CD14-positive monocyte (primary cell): Measurements from ENCODE around the gene MYL10. TPM values are rescaled to one million over a fixed set of nuclear protein-coding genes. Genes with fewer than 3 reads are reported as not detected.

Source experiments
- DNase-seq, 3 donors: peaks; one replicate each; pipeline ENCODE4 v3.0.0-alpha.2; 2011 to 2022
- H2AFZ ChIP-seq: 2 replicates; pipeline ENCODE4 v1.6.0; 2012; ENCODE audit warnings: mild to moderate bottlenecking, low read depth, low read length, inconsistent platforms; ENCODE audit not compliant: insufficient read depth, poor library complexity, severe bottlenecking
- H3K27ac ChIP-seq, 2 donors: 1 replicate in 1 of 2; 2 replicates in 1 of 2; pipeline ENCODE4 v1.5.1; 2012 to 2013; ENCODE audit warnings: low read length in 2 of 2, control low read depth in 1 of 2, inconsistent platforms in 1 of 2, low read depth in 1 of 2, mild to moderate bottlenecking in 1 of 2
- H3K27me3 ChIP-seq, 2 donors: one replicate each; pipeline versions ENCODE4 v1.6.0 to v1.6.1; 2011 to 2013; ENCODE audit warnings: low read length in 2 of 2; ENCODE audit not compliant: control insufficient read depth in 2 of 2, insufficient read depth in 2 of 2
- H3K36me3 ChIP-seq, 2 donors: replicated peaks in 1 of 2; 1 replicate in 1 of 2; 2 replicates in 1 of 2; pipeline versions ENCODE4 v1.5.1 to v1.6.1; 2012 to 2013; ENCODE audit warnings: low read length in 2 of 2, control low read depth in 1 of 2, inconsistent platforms in 1 of 2, mild to moderate bottlenecking in 1 of 2; ENCODE audit not compliant: insufficient read depth in 2 of 2, control insufficient read depth in 1 of 2
- H3K4me1 ChIP-seq, 2 donors: 1 replicate in 1 of 2; 2 replicates in 1 of 2; pipeline versions ENCODE4 v1.5.1 to v1.6.1; 2012 to 2013; ENCODE audit warnings: low read length in 2 of 2, control low read depth in 1 of 2, inconsistent platforms in 1 of 2, mild to moderate bottlenecking in 1 of 2, moderate library complexity in 1 of 2; ENCODE audit not compliant: insufficient read depth in 2 of 2, control insufficient read depth in 1 of 2
- H3K4me2 ChIP-seq: replicated peaks from 2 replicates; pipeline ENCODE3; 2012; ENCODE audit warnings: low read length, moderate library complexity, mild to moderate bottlenecking; ENCODE audit not compliant: poor library complexity, severe bottlenecking; ENCODE audit errors: extremely low read depth
- H3K4me3 ChIP-seq, 3 experiments: fragments of 200-600 bp in 1 of 3; sonication (generic) in 1 of 3; replicated peaks in 1 of 3; 1 replicate in 2 of 3; 2 replicates in 1 of 3; pipeline ENCODE4 v1.5.1; 2011 to 2013; ENCODE audit warnings: low read length in 3 of 3, mild to moderate bottlenecking in 3 of 3, control low read depth in 2 of 3, low read depth in 2 of 3, inconsistent platforms in 1 of 3, moderate library complexity in 1 of 3
- H3K79me2 ChIP-seq: 2 replicates; pipeline ENCODE4 v1.6.0; 2012; ENCODE audit warnings: mild to moderate bottlenecking, control low read depth, inconsistent platforms, low read length, moderate library complexity; ENCODE audit not compliant: insufficient read depth
- H3K9ac ChIP-seq: 2 replicates; pipeline ENCODE4 v1.6.0; 2017; ENCODE audit warnings: low read length, mild to moderate bottlenecking; ENCODE audit not compliant: insufficient read depth, poor library complexity, severe bottlenecking
- H3K9me3 ChIP-seq, 2 donors: replicated peaks in 1 of 2; 1 replicate in 1 of 2; 2 replicates in 1 of 2; pipeline versions ENCODE4 v1.5.1 to v1.6.1; 2012 to 2013; ENCODE audit warnings: low read length in 2 of 2, control low read depth in 1 of 2; ENCODE audit not compliant: control insufficient read depth in 1 of 2, insufficient read depth in 1 of 2
- H4K20me1 ChIP-seq: 2 replicates; pipeline ENCODE4 v1.6.0; 2012; ENCODE audit warnings: mild to moderate bottlenecking, low read length, control low read depth, moderate library complexity; ENCODE audit not compliant: insufficient read depth
- H3K27ac Mint-ChIP-seq, 7 donors: one replicate each; pipeline ENCODE4 v1.8.0; 2020; ENCODE audit warnings: mild to moderate bottlenecking in 7 of 7, mixed read lengths in 7 of 7, moderate library complexity in 6 of 7, inconsistent platforms in 2 of 7
- H3K27me3 Mint-ChIP-seq, 3 donors: one replicate each; pipeline ENCODE4 v1.8.0; 2021 to 2022; ENCODE audit warnings: low read depth in 3 of 3, mild to moderate bottlenecking in 3 of 3, mixed read lengths in 3 of 3, moderate library complexity in 3 of 3, inconsistent platforms in 1 of 3
- H3K36me3 Mint-ChIP-seq, 2 donors: one replicate each; pipeline ENCODE4 v1.8.0; 2020; ENCODE audit warnings: mixed read lengths in 2 of 2, inconsistent platforms in 1 of 2, mild to moderate bottlenecking in 1 of 2
- H3K4me1 Mint-ChIP-seq: one replicate; pipeline ENCODE4 v1.8.0; 2020; ENCODE audit warnings: mild to moderate bottlenecking, mixed read lengths
- H3K4me3 Mint-ChIP-seq, 2 donors: one replicate each; pipeline ENCODE4 v1.8.0; 2020; ENCODE audit warnings: mild to moderate bottlenecking in 2 of 2, mixed read lengths in 2 of 2, moderate library complexity in 1 of 2
- H3K9me3 Mint-ChIP-seq, 7 donors: one replicate each; pipeline ENCODE4 v1.8.0; 2020 to 2022; ENCODE audit warnings: mixed read lengths in 7 of 7, mild to moderate bottlenecking in 6 of 7, moderate library complexity in 6 of 7, inconsistent platforms in 2 of 7
- WGBS: methylation state at CpG from one replicate; pipeline ENCODE4 v1.1.5; 2013; ENCODE audit warnings: missing lambda C conversion rate; ENCODE audit not compliant: insufficient coverage; 5-methylcytosine and 5-hydroxymethylcytosine counted together
- intact Hi-C, 2 donors: fragments of 100-400 bp; cut with micrococcal nuclease; formaldehyde crosslinking; loops; one replicate each; pipeline versions ENCODE4 v1.15.0 to v1.15.1; 2023
- polyA plus RNA-seq, 3 donors: library from polyadenylated mRNA; depleted of rRNA in 1 of 3; unstranded in 2 of 3; stranded (reverse) in 1 of 3; fragments of 300-500 nt in 2 of 3; fragments of >200 nt in 1 of 3; fragmentation: Illumina TruSeq in 2 of 3; gene quantifications; 1 replicate in 2 of 3; 2 replicates in 1 of 3; pipeline ENCODE4 v1.2.3, GENCODE V29; 2012 to 2021
- TF ChIP-seq, protein P1 (sequence below): fragments of 200-600 bp; IDR thresholded peaks from one replicate; pipeline ENCODE4 v1.8.0; 2022; ENCODE audit warnings: antibody characterized with exemption, mild to moderate bottlenecking

MYL10 gene
- polyA plus RNA-seq, 3 donors, result not detected

- no peaks in the 10 kb centered on the region for H4K20me1 ChIP-seq
- H3K4me3 Mint-ChIP-seq, result no peak overlapping the region
- H3K4me1 ChIP-seq, result no peaks in the 10 kb centered on the region
- peaks cover 0 to 3% (median 0%) of the 10 kb centered on the region in 7 donors for H3K9me3 Mint-ChIP-seq
- no peak overlapping the region for H3K9ac ChIP-seq
- no peak overlapping the region for H3K4me3 ChIP-seq
- H3K9me3 ChIP-seq, result no peaks in the 10 kb centered on the region
- no peak overlapping the region for H3K27ac Mint-ChIP-seq
- H3K27me3 ChIP-seq, result no peaks in the 10 kb centered on the region
- H3K27me3 Mint-ChIP-seq, result peaks cover 0 to 4% (median 0%) of the 10 kb centered on the region in 3 donors
- no peaks in the 10 kb centered on the region for H3K36me3 Mint-ChIP-seq
- TF ChIP-seq, protein P1, sequence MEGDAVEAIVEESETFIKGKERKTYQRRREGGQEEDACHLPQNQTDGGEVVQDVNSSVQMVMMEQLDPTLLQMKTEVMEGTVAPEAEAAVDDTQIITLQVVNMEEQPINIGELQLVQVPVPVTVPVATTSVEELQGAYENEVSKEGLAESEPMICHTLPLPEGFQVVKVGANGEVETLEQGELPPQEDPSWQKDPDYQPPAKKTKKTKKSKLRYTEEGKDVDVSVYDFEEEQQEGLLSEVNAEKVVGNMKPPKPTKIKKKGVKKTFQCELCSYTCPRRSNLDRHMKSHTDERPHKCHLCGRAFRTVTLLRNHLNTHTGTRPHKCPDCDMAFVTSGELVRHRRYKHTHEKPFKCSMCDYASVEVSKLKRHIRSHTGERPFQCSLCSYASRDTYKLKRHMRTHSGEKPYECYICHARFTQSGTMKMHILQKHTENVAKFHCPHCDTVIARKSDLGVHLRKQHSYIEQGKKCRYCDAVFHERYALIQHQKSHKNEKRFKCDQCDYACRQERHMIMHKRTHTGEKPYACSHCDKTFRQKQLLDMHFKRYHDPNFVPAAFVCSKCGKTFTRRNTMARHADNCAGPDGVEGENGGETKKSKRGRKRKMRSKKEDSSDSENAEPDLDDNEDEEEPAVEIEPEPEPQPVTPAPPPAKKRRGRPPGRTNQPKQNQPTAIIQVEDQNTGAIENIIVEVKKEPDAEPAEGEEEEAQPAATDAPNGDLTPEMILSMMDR, result no peak
- H3K36me3 ChIP-seq, result no peaks in the 10 kb centered on the region
- no peak overlapping the region for H3K4me2 ChIP-seq
- whole genome bisulfite sequencing, result 97% methylated on average over 12 of the region's 15 CpGs
- no peak for DNase-seq
- H3K4me1 Mint-ChIP-seq, result no peaks in the 10 kb centered on the region
- no peak overlapping the region for H3K27ac ChIP-seq
- intact Hi-C loops, result no loop called here
- no peak overlapping the region for H2AFZ ChIP-seq
- no peaks in the 10 kb centered on the region for H3K79me2 ChIP-seq
These were observed 39.0 kb downstream of the MYL10 start for GRCh38 chr7:101589976-101590662.

GRCh38 chr7:101589052-101589451, 40.0 kb downstream of the MYL10 start:
- Mint-ChIP-seq H3K9me3 (peaks cover 0 to 5% (median 1%) of the 10 kb centered on the region in 7 donors), H3K4me1 (no peaks in the 10 kb centered on the region), H3K36me3 (no peaks in the 10 kb centered on the region), H3K27ac (no peak overlapping the region), H3K27me3 (peaks cover 0 to 4% (median under 1%) of the 10 kb centered on the region in 3 donors), H3K4me3 (no peak overlapping the region)
- Histone ChIP-seq H3K27me3 (no peaks in the 10 kb centered on the region), H4K20me1 (no peaks in the 10 kb centered on the region), H3K27ac (no peak overlapping the region), H3K4me3 (no peak overlapping the region), H3K36me3 (no peaks in the 10 kb centered on the region), H2AFZ (no peak overlapping the region), H3K9me3 (no peaks in the 10 kb centered on the region), H3K4me2 (no peak overlapping the region), H3K79me2 (no peaks in the 10 kb centered on the region), H3K9ac (no peak overlapping the region), H3K4me1 (no peaks in the 10 kb centered on the region)
- intact Hi-C loops, result no loop called here
- WGBS, result no CpG with 5 or more reads among the region's 5 CpGs
- TF ChIP-seq, protein P1, result no peak
- no peak for DNase-seq
